Right lobe of liver (tissue), 6 donors: ENCODE measurements around the gene STEAP4. TPM values are rescaled to one million over a fixed set of nuclear protein-coding genes. Genes with fewer than 3 reads are reported as not detected.
A peak's percentile ranks its signal among the peaks of the same experiment; 100 is the strongest.

Source experiments
- ATAC-seq, 4 donors: fragments of 200-7000 bp; cut with Tn5 transposase; one replicate each; pipeline ENCODE4 v1.9.1; 2020; ENCODE audit warnings: mild to moderate bottlenecking in 4 of 4, moderate library complexity in 4 of 4
- DNase-seq, 3 donors: peaks; one replicate each; pipeline ENCODE4 v3.0.0-alpha.2; 2020
- H3K27ac ChIP-seq, 3 donors: fragments of 200-600 bp; one replicate each; pipeline ENCODE4 v1.8.0; 2022
- H3K27me3 ChIP-seq, 2 donors: fragments of 200-600 bp; one replicate each; pipeline ENCODE4 v1.8.0; 2022
- H3K36me3 ChIP-seq, 4 donors: fragments of 200-600 bp; sonication (generic) in 1 of 4; one replicate each; pipeline versions ENCODE4 v1.5.1 to v1.8.0; 2017 to 2022; ENCODE audit warnings: control low read depth in 1 of 4
- H3K4me1 ChIP-seq, 4 donors: fragments of 200-600 bp; sonication (generic) in 1 of 4; one replicate each; pipeline versions ENCODE4 v1.5.1 to v1.8.0; 2017 to 2022; ENCODE audit warnings: control low read depth in 1 of 4
- H3K4me3 ChIP-seq, 3 donors: fragments of 200-600 bp; one replicate each; pipeline ENCODE4 v1.8.0; 2022
- H3K9me3 ChIP-seq, 4 donors: fragments of 200-600 bp; sonication (generic) in 1 of 4; one replicate each; pipeline versions ENCODE4 v1.5.1 to v1.8.0; 2017 to 2022; ENCODE audit warnings: control low read depth in 1 of 4
- POLR2A ChIP-seq: fragments of 450-650 bp; IDR thresholded peaks from one replicate; pipeline ENCODE4 v1.6.1; 2017; ENCODE audit warnings: antibody characterized with exemption, mild to moderate bottlenecking
- WGBS: methylation state at CpG from one replicate; pipeline ENCODE4 v1.1.6; 2018; ENCODE audit warnings: low coverage, low lambda C conversion rate; ENCODE audit not compliant: insufficient coverage; ENCODE audit errors: missing lambda C conversion rate; 5-methylcytosine and 5-hydroxymethylcytosine counted together
- intact Hi-C, 2 donors: fragments of 100-400 bp; cut with DNase I; formaldehyde crosslinking; loops; one replicate each; pipeline versions ENCODE4 v1.11.2 to v1.14.1; 2022
- total RNA-seq, 6 experiments: library from RNA; depleted of rRNA in 2 of 6; stranded (reverse); fragments of >200 nt in 2 of 6; fragmentation: NEBNext Ultra II Directional in 3 of 6; extraction: Animal tissue kit (Norgen Biotek cat#: 25700) in 3 of 6; gene quantifications; one replicate each; pipeline versions ENCODE4 v1.1.0 to v1.2.4, GENCODE V29; 2016 to 2023
- TF ChIP-seq, protein P1 (sequence below), 4 donors: fragments of 200-600 bp in 3 of 4; fragments of 450-650 bp in 1 of 4; IDR thresholded peaks; one replicate each; pipeline versions ENCODE4 v1.5.1 to v1.8.0; 2016 to 2022; ENCODE audit warnings: antibody characterized with exemption in 4 of 4, mild to moderate bottlenecking in 2 of 4
- donor health status: DM: no; HTN: yes; CAD: no.
- donor health status: DM: no; HTN: no; CAD: no.
- donor health status: DM: no; HTN: no; CAD: no.
- donor health status: DM: no; HTN: yes; CAD: no.
- donor health status: DM: no; HTN: yes; CAD: no.

Gene STEAP4
- total RNA-seq, 6 experiments from 2014 or later: 16.3 to 158 (median 22.9) TPM

DNA sequence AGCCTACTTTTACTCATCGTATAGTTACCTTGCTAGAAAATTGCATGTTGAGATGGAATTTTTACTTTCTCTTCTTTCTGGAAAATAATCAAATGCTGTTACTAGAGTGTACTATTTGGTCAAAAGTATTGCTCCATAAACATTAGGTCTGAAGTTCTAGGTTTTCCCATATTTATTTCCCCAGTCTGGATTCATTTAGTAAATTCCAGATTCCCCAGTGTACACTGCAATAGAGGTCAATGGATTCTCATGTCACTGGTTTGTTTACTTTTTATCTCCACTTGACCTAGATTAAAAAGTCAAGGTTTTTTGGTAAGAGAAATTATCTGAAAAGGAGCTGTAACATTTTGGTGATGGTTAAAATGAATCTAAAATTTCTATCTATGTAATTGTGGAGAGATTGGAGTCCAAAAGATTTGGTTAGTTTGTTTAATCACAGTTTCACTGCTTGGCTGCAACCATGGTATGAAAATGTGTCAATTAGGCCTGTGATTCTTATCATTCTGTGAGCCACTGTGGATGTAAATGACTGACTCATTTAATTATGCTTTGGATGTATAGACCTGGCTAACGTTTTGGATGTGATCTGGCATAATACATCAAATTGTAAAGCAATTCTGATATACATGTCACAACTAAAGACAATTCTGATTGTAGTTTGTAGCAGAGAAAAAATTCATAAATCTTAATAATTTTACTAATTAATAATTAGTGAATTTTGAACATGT is 32.7 kb upstream of the STEAP4 start:
- 23% methylated on average over 2 of the region's 2 CpGs for WGBS
- DNase-seq (no peak), ATAC-seq (peak; percentile 86 to 96 (median 92))
- no peaks in the 10 kb centered on the region for H3K36me3 ChIP-seq
- intact Hi-C loops: no loop called here
- H3K27me3 ChIP-seq: no peaks in the 10 kb centered on the region
- TF ChIP-seq, protein P1, sequence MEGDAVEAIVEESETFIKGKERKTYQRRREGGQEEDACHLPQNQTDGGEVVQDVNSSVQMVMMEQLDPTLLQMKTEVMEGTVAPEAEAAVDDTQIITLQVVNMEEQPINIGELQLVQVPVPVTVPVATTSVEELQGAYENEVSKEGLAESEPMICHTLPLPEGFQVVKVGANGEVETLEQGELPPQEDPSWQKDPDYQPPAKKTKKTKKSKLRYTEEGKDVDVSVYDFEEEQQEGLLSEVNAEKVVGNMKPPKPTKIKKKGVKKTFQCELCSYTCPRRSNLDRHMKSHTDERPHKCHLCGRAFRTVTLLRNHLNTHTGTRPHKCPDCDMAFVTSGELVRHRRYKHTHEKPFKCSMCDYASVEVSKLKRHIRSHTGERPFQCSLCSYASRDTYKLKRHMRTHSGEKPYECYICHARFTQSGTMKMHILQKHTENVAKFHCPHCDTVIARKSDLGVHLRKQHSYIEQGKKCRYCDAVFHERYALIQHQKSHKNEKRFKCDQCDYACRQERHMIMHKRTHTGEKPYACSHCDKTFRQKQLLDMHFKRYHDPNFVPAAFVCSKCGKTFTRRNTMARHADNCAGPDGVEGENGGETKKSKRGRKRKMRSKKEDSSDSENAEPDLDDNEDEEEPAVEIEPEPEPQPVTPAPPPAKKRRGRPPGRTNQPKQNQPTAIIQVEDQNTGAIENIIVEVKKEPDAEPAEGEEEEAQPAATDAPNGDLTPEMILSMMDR (IDR thresholded peaks at IDR 0.05): no peak
- H3K9me3 ChIP-seq: no peaks in the 10 kb centered on the region
- H3K4me3 ChIP-seq: no peak overlapping the region
- H3K27ac ChIP-seq: peak overlapping the region in 2 of 3 donors; percentile 5 to 42
- peaks cover 0 to 15% (median 3%) of the 10 kb centered on the region in 4 donors for H3K4me1 ChIP-seq

- Histone ChIP-seq H3K27ac (peak overlapping the region in 2 of 3 donors; percentile 5 to 42), H3K36me3 (no peaks in the 10 kb centered on the region), H3K27me3 (no peaks in the 10 kb centered on the region), H3K4me3 (no peak overlapping the region), H3K9me3 (no peaks in the 10 kb centered on the region), H3K4me1 (peaks cover 0 to 15% (median 3%) of the 10 kb centered on the region in 4 donors)
- intact Hi-C loops: no loop called here
- no peak for DNase-seq
- ATAC-seq: no peak
- 69% methylated on average over 6 of the region's 6 CpGs for WGBS
- TF ChIP-seq POLR2A: no peak
- TF ChIP-seq, protein P1 (IDR thresholded peaks at IDR 0.05): no peak
Observed at GRCh38 chr7:88338503-88338902, 31.8 kb upstream of the STEAP4 start.

GRCh38 chr7:88337572-88337971 is 30.9 kb upstream of the STEAP4 start:
- TF ChIP-seq POLR2A: no peak
- TF ChIP-seq, protein P1 (IDR thresholded peaks at IDR 0.05): no peak
- Histone ChIP-seq H3K27me3 (no peaks in the 10 kb centered on the region), H3K4me1 (peaks cover 0 to 15% (median 3%) of the 10 kb centered on the region in 4 donors), H3K36me3 (no peaks in the 10 kb centered on the region), H3K27ac (no peak overlapping the region), H3K9me3 (no peaks in the 10 kb centered on the region), H3K4me3 (no peak overlapping the region)
- DNase-seq (no peak), ATAC-seq (peak in 1 of 4 donors; percentile 49)
- intact Hi-C loops: no loop called here

- DNase-seq (no peak), ATAC-seq (no peak)
- TF ChIP-seq, protein P1 (IDR thresholded peaks at IDR 0.05): no peak
- no peak for TF ChIP-seq POLR2A
- no peak overlapping the region for H3K4me3 ChIP-seq
- H3K9me3 ChIP-seq: no peaks in the 10 kb centered on the region
- intact Hi-C loops: no loop called here
- no peaks in the 10 kb centered on the region for H3K27me3 ChIP-seq
- no peaks in the 10 kb centered on the region for H3K4me1 ChIP-seq
- no peak overlapping the region for H3K27ac ChIP-seq
- H3K36me3 ChIP-seq: no peaks in the 10 kb centered on the region
Observed at GRCh38 chr7:88331322-88331721, 24.6 kb upstream of the STEAP4 start.
